Gastrocnemius medialis (tissue), 4 donors: ENCODE results near the gene MARCHF10. TPM values are rescaled to one million over a fixed set of nuclear protein-coding genes. Genes with fewer than 3 reads are reported as not detected.

Experiments used
- ATAC-seq, 2 donors: fragments of 150-250 bp; one replicate each; pipeline ENCODE4 v1.9.1; 2016
- DNase-seq, 2 donors: peaks; one replicate each; pipeline ENCODE4 v3.0.0-alpha.2; 2019
- H3K27ac ChIP-seq, 4 donors: fragments of 200-600 bp; sonication (generic); 1 replicate in 1 of 4; 2 replicates in 3 of 4; pipeline ENCODE4 v1.5.1; 2016 to 2018; ENCODE audit warnings: mild to moderate bottlenecking in 2 of 4, moderate library complexity in 1 of 4
- H3K27me3 ChIP-seq, 3 donors: fragments of 200-600 bp; sonication (generic) in 2 of 3; 1 replicate in 1 of 3; 2 replicates in 2 of 3; pipeline versions ENCODE4 v1.5.1 to v1.6.0; 2016 to 2019; ENCODE audit warnings: mild to moderate bottlenecking in 1 of 3, moderate library complexity in 1 of 3
- H3K36me3 ChIP-seq, 2 donors: fragments of 200-600 bp; sonication (generic) in 1 of 2; one replicate each; pipeline ENCODE4 v1.5.1; 2017 to 2018
- H3K4me1 ChIP-seq, 2 donors: fragments of 200-600 bp; sonication (generic) in 1 of 2; one replicate each; pipeline ENCODE4 v1.5.1; 2016 to 2017; ENCODE audit warnings: mild to moderate bottlenecking in 2 of 2
- H3K4me3 ChIP-seq, 4 donors: fragments of 200-600 bp; sonication (generic) in 3 of 4; 1 replicate in 1 of 4; 2 replicates in 3 of 4; pipeline ENCODE4 v1.5.1; 2016 to 2019; ENCODE audit warnings: mild to moderate bottlenecking in 2 of 4
- H3K9me3 ChIP-seq, 3 donors: fragments of 200-600 bp; sonication (generic) in 2 of 3; 1 replicate in 1 of 3; 2 replicates in 2 of 3; pipeline ENCODE4 v1.5.1; 2016 to 2019
- CTCF ChIP-seq, 5 experiments: fragments of 450-650 bp in 3 of 5; fragments of 200-600 bp in 2 of 5; sonication (generic) in 2 of 5; IDR thresholded peaks in 4 of 5; conservative IDR thresholded peaks in 1 of 5; 1 replicate in 4 of 5; 2 replicates in 1 of 5; pipeline ENCODE4 v1.5.1; 2016 to 2019; ENCODE audit warnings: antibody characterized with exemption in 5 of 5, mild to moderate bottlenecking in 3 of 5, moderate library complexity in 3 of 5
- POLR2A ChIP-seq, 2 donors: fragments of 450-650 bp; IDR thresholded peaks; one replicate each; pipeline ENCODE4 v1.6.1; 2017; ENCODE audit warnings: antibody characterized with exemption in 2 of 2, mild to moderate bottlenecking in 2 of 2, moderate library complexity in 2 of 2
- in situ Hi-C, 4 donors: fragments of 200-750 bp; cut with MboI; loops; one replicate each; pipeline versions ENCODE4 v1.15.0 to v1.8.0; 2017; ENCODE audit warnings: low sequenced_read_pairs in 4 of 4
- intact Hi-C: fragments of 100-400 bp; cut with DNase I; formaldehyde crosslinking; loops from one replicate; pipeline ENCODE4 v1.15.1; 2023; ENCODE audit warnings: low total_unique reads
- total RNA-seq, 4 donors: library from RNA; depleted of rRNA; stranded (reverse); fragments of >200 nt; gene quantifications; one replicate each; pipeline versions ENCODE4 v1.1.0 to v1.2.3, GENCODE V29; 2016

MARCHF10 gene
- total RNA-seq, 4 donors from 2014 or later: not detected

DNA sequence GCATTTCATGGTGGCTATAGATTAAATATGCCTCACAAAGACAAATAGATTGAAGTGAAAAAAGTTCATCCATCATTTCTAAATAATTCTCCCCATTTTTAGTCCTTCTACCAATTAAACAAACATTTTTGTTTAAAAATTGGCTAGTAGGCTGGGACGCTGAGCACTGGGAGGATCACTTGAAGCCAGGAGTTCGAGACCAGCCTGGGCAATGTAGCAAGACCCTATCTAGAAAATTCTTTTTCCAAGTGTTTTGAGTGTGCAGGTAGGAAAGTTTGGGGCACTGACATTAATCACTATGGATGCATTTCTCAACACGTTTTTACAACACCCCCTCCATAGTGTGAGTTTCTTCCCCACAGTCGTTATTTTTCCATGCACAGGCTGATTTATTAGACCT, 123.9 kb downstream of the MARCHF10 start:
- Histone ChIP-seq H3K9me3 (no peaks in the 10 kb centered on the region), H3K4me1 (no peaks in the 10 kb centered on the region), H3K4me3 (no peak overlapping the region), H3K27ac (no peak overlapping the region), H3K36me3 (no peaks in the 10 kb centered on the region), H3K27me3 (no peaks in the 10 kb centered on the region)
- TF ChIP-seq CTCF (IDR thresholded peaks at IDR 0.05 in 4 of 5, conservative IDR thresholded peaks at IDR 0.05 in 1 of 5) (no peak), POLR2A (IDR thresholded peaks at IDR 0.05) (no peak)
- ATAC-seq: no peak
- in situ Hi-C loops: loop anchor here in 1 of 4 donors (25.0 kb wide), 1 partner anchor 828 kb away; the partner anchor contains the start of gene KCNH6
- intact Hi-C loops: no loop called here
- no peak for DNase-seq

DNA sequence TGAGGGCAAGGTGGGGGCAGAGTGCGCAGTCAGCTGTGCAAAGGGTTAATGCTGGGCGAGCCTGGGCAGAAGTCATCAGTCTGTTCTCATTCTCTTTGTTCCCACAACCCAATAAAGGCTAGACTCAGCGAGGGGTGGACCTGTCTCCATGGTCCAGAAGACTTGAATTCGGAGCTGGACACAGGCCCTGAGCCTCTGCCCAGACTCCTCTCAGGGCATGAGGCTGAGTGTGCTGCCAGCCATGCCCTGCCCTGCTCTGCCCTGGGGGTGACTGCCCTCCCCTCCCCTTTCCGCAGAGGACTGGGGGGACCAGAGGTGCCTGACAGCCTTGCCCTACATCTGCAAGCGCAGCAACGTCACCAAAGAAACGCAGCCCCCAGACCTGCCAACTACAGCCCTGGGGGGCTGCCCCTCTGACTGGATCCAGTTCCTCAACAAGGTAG, 126.2 kb downstream of the MARCHF10 start:
- no peak overlapping the region for H3K4me3 ChIP-seq
- TF ChIP-seq CTCF (IDR thresholded peaks at IDR 0.05 in 4 of 5, conservative IDR thresholded peaks at IDR 0.05 in 1 of 5): no peak
- TF ChIP-seq POLR2A (IDR thresholded peaks at IDR 0.05): no peak
- intact Hi-C loops: no loop called here
- no peak for DNase-seq
- in situ Hi-C loops: loop anchor here in 1 of 4 donors (25.0 kb wide), 1 partner anchor 830 kb away; the partner anchor contains the start of gene KCNH6
- H3K27me3 ChIP-seq: no peaks in the 10 kb centered on the region
- H3K9me3 ChIP-seq: no peaks in the 10 kb centered on the region
- no peaks in the 10 kb centered on the region for H3K4me1 ChIP-seq
- no peak overlapping the region for H3K27ac ChIP-seq
- no peaks in the 10 kb centered on the region for H3K36me3 ChIP-seq
- no peak for ATAC-seq

- Histone ChIP-seq H3K4me1 (no peaks in the 10 kb centered on the region), H3K9me3 (no peaks in the 10 kb centered on the region), H3K27ac (no peak overlapping the region), H3K27me3 (no peaks in the 10 kb centered on the region), H3K36me3 (no peaks in the 10 kb centered on the region), H3K4me3 (no peak overlapping the region)
- TF ChIP-seq CTCF (IDR thresholded peaks at IDR 0.05 in 4 of 5, conservative IDR thresholded peaks at IDR 0.05 in 1 of 5): no peak
- TF ChIP-seq POLR2A (IDR thresholded peaks at IDR 0.05): no peak
- intact Hi-C loops (no loop called here), in situ Hi-C loops (loop anchor here in 1 of 4 donors (25.0 kb wide), 1 partner anchor 831 kb away; the partner anchor contains the start of gene KCNH6)
- no peak for ATAC-seq
- no peak for DNase-seq
Observed at GRCh38 chr17:62681061-62681938, 126.8 kb downstream of the MARCHF10 start.

DNA sequence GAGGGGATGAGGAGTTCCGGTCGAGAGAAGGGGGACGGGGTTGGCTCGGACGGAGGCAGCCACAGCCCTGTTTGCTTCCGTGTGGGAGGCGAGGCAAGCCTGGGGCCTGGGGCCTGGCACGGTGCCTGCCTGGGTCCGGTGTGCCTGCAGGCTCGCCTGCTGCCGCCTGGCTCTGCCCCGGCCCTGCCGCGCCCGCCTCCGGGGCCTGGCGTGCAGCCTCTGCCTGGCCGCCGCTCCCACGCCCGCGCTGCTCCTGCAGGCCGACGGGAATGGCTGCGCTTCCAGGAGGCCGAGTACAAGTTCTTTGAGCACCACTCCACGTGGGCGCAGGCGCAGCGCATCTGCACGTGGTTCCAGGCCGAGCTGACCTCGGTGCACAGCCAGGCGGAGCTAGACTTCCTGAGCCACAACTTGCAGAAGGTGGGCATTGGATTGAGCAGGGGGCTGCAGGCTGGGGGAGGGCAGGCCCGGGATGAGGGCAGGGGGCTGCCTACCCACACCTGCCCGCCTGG, 127.5 kb downstream of the MARCHF10 start:
- no peak for DNase-seq
- no peaks in the 10 kb centered on the region for H3K27me3 ChIP-seq

More for the DNA sequence above, 127.5 kb downstream of the MARCHF10 start:
- TF ChIP-seq CTCF (IDR thresholded peaks at IDR 0.05 in 4 of 5, conservative IDR thresholded peaks at IDR 0.05 in 1 of 5) (no peak), POLR2A (IDR thresholded peaks at IDR 0.05) (no peak)
- in situ Hi-C loops: loop anchor here in 1 of 4 donors (25.0 kb wide), 1 partner anchor 832 kb away; the partner anchor contains the start of gene KCNH6
- no peaks in the 10 kb centered on the region for H3K9me3 ChIP-seq
- ATAC-seq: no peak
- intact Hi-C loops: no loop called here
- H3K4me1 ChIP-seq: no peaks in the 10 kb centered on the region
- H3K36me3 ChIP-seq: no peaks in the 10 kb centered on the region
- no peak overlapping the region for H3K4me3 ChIP-seq
- no peak overlapping the region for H3K27ac ChIP-seq
